Activated T-cell treated with anti-CD3 and anti-CD28 coated beads for 48 hours (primary cell): Measurements from ENCODE around the gene FCN1.
"Not testable (repeated sequence)": the region's sequence is repeated elsewhere in the genome, so short reads cannot be mapped to it uniquely, and the experiment has no call there.

Experiments used
- DNase-seq: peaks from one replicate; pipeline ENCODE4 v3.0.0-alpha.2; 2020; ENCODE audit warnings: low read depth

Gene FCN1

GRCh38 chr9:134917431-134918373 is at the start of gene FCN1:
Gene FCN1 (minus strand): TSS chr9:134917912. CDS start chr9:134917871, 41 bp downstream.
- no peak for DNase-seq

DNA sequence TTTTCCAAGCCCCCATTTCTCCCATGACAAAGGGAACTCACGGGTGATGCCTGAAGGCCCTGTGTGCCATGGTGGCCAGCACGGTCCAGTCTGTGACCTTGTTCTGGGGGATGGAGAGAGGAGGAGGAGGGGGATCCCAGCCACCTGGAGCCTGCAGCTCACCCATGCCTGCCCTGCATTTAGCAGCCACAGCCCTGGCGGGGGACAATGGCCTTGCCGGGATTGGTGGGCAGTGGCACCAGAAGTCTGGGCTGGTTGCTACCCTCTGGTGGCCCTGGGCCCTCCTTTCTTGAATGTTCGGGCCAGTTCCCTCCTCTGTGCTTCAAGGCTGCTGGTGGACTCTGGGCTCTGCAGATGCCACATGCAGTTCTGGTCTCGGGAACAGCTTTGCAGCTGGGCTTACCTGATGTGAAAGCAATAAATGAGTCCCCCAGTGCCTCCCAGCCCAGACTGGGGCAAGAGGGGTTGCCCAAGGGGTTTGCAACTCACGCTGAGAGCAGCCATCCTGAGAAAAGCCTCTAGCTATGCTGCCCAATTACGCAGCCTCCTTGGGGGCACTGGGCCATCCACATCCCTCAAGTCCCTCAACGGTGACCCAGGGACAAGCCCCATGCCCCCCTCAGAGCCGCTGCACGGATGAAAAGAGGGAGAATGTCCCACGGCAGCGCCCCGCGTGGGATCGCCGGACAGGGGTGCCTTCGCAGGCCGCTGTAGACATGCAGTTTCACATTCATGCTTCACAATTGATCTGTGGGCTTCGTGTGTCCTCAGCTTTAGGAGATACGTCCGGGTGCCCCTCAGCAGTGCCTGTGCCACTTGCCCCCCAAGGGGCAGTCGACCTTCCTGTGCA is 49.2 kb upstream of the FCN1 start:
- no peak for DNase-seq

DNA sequence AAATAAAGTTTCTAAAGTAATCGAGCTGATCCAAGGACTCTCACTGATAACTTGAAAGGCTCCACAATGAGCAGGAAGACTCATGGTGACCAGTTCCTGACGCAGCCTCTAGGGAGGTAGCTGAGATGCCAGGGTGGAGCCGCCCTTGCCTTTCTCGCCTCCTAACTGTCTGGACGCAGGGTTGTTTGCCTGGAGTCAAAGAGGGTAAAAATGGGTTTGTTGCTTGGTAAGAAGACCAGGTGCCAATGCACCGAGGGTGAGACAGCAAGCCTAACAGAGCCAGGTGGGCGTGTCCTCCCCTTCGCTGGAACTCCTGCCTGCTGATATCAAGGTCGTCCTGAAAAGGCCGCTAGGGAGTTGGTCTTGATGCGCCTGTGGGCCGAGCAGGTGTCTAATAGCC is 48.6 kb upstream of the FCN1 start:
- DNase-seq = no peak

- DNase-seq = no peak
Measured at GRCh38 chr9:134965851-134966250, 48.1 kb upstream of the FCN1 start.

DNA sequence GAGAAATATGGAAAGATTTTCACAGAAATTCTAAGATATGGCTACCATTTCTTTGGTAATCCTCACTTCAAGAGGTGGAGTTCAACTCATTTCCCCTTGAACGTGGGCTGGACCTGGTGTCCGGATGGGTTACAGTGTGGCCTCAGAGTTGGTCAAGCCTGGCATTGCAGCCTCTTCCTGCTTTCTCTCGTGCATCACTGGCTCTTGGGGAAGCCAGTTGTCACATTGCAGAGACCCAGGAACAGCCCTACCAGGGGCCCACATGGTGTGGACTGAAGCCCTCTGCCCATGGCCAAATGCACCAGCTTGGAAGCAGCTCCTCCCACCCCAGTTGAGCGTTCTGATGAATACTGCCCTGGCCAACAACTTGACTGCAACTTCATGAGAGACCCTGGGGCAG is 47.7 kb upstream of the FCN1 start:
- no peak for DNase-seq

- no peak for DNase-seq
Measured at GRCh38 chr9:134964271-134965055, 46.8 kb upstream of the FCN1 start.

GRCh38 chr9:134963546-134963945 is 45.8 kb upstream of the FCN1 start:
- no peak for DNase-seq

GRCh38 chr9:134962973-134963364 is 45.3 kb upstream of the FCN1 start:
- DNase-seq = no peak

GRCh38 chr9:134962065-134962972 is 44.6 kb upstream of the FCN1 start:
- DNase-seq = no peak

DNA sequence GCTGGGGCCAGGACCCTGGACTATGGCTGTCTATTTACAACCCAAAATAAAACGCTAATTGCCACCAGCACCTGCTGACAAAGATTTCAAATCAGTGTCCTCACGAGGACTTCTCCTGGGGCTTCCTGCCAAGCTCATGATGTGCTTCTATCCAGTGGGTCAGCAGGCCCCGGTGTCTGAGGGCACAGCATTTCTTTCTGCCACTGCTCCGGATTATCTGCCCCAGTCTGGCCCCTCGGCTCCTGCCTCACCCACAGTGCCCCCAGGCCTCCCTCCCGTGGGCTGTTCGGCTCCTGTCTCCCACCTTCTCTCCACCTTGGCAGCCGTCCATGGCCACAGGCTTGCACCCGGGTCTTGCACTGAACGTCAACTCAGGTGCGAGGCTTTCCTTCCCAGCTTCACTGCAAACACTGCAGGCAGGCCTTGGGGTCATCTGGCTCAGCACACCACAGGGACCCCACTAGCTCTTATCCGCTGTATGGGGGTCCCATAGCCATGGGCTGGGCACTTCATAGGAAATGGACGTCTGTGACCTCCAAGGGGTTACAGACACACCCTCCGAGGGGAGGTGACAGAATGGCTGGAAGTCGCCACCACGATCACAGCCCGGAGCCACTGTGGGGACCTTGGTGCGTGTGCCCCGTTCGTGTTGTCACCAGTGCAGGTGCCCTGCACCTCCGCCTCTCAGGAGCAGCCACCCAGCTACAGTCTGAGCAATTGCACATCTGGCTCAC is 43.8 kb upstream of the FCN1 start:
- DNase-seq = no peak

- DNase-seq = no peak
Measured at GRCh38 chr9:134960701-134961181, 43.0 kb upstream of the FCN1 start.

DNA sequence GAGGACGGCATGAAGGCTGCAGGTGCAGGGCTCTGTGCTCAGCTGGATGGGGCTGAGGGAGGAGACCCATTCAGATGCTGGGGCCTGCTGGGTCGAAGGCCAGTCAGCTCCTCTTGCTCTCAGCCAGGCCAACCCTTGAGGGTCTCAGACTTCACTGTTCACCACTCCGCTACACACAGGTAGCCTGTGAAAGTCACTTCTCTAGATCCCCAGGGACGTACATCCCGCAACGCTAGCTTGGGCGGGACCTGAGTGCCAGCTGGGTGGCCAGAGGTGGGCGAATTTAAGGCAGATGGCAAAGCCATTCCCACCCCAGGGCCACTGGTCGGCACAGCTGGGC is 42.2 kb upstream of the FCN1 start:
- DNase-seq = no peak

- DNase-seq = no peak
Measured at GRCh38 chr9:134959126-134959970, 41.6 kb upstream of the FCN1 start.

GRCh38 chr9:134957945-134958227 is 40.2 kb upstream of the FCN1 start:
- no peak for DNase-seq

- DNase-seq = no peak
Measured at GRCh38 chr9:134957165-134957944, 39.6 kb upstream of the FCN1 start.

GRCh38 chr9:134956387-134956786 is 38.7 kb upstream of the FCN1 start:
- not testable (repeated sequence) for DNase-seq

- DNase-seq = no peak
Measured at GRCh38 chr9:134955801-134956200, 38.1 kb upstream of the FCN1 start.

DNA sequence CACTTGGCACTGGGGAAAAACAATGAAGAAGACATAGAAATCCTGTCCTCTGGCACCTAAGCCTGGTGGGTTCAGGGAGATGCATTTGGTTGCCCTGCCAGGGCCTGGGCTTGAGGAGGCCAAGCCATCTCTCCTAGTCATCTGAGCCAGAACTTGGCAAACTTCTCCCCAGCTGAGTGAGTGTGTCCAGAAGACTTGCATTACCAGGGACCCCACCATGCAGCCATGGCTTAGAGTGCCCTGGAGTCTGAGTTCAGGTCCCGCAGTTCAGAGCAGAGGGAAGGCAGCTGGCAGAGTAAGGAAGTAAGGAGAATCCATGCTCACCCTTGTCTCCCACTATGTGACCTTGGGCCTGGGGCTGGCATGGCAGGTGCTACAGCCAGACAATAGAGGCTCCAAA is 37.4 kb upstream of the FCN1 start:
- DNase-seq = no peak

- DNase-seq = no peak
Measured at GRCh38 chr9:134951994-134952393, 34.3 kb upstream of the FCN1 start.
